Ecto neural progenitor cell (in vitro differentiated cells): Measurements from ENCODE around the gene NTRK1.

Experiments used
- DNase-seq: peaks from one replicate; pipeline ENCODE4 v3.0.0-alpha.2; 2018; ENCODE audit warnings: low spot score

The NTRK1 gene

DNA sequence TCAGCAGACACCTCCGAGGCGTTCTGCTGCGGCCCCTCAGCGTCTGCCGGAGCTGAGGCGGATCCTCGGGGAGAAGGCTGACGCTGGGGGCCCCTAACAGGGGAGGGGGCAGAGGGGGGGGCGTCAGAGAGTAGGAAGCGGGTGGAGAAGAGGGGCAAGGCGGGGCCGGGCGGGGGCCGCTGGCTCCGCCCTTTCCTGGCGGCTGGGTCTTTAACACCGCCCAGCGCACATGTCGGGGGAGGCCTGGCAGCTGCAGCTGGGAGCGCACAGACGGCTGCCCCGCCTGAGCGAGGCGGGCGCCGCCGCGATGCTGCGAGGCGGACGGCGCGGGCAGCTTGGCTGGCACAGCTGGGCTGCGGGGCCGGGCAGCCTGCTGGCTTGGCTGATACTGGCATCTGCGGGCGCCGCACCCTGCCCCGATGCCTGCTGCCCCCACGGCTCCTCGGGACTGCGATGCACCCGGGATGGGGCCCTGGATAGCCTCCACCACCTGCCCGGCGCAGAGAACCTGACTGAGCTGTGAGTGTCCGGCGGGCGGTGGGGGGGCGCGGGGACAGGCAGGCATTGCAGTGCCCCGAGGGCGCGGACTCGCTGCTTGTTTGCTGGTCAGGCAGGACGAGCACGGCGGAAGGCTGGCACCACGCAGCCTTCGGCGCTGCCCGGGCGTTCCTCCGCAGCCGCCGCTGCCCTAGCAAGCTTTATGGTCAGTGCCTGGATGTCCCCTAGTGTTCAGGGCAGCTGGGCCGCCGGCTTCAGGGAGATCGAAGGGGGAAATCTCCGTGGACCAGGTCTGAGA lies at the start of gene NTRK1:
Gene NTRK1, plus strand, starts transcription at position 238 of the 796 bp plus-strand sequence. Its CDS starts 70 bp downstream, at position 308.
- DNase-seq, result peak; percentile 71

DNA sequence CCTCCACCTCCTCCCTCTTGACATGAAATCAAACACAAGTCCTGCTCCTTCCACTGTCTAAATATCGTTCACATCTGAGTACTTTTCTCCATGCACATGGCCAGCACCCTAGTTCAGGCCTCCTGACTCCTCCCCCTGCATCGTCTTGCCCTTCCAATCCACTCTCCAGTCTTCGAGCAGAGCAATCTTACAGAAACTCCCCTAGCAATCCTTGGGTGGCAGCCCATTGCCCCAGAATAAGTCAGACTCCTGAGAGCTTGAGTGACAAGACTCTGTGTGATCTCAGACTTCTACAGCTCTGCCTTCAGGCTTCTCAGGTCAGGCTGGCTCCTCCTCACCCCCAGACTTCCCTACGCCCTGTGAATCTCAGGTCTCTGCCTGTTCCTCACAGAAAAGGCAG lies 49.5 kb upstream of the NTRK1 start:
- DNase-seq, result no peak

DNA sequence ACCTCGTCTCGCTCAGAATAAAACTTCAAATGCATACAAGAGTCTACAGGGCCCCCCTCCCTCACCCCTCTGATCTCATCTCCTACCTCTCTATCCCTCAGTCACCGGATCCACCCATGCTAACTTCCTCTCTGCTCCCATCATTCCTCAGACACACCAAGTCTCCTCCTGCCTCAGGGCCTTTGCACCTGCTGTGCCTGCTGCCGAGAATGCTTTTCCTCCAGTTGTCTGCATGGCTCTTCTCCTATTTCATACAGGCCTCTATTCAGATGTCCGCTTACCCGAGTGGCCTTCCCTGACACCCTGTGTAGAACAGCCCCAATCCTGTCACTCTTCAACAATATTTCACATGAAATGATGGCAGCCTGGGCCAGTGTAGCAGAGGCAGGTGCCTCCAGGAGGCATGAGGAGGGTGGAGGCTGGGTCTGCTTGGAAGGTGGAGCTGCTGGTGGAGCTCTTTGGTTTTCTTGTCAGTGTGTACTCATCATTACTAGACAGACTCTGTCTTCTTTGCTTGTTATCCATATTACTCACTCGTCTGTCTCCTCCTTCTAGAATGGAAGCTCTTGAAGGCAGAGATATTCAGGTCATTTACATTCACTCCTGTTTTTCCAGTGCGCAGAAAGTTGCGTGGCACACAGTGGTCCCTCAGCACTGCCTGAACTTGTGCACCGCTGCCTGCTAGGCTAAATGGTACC lies 48.2 kb upstream of the NTRK1 start:
- no peak for DNase-seq

DNA sequence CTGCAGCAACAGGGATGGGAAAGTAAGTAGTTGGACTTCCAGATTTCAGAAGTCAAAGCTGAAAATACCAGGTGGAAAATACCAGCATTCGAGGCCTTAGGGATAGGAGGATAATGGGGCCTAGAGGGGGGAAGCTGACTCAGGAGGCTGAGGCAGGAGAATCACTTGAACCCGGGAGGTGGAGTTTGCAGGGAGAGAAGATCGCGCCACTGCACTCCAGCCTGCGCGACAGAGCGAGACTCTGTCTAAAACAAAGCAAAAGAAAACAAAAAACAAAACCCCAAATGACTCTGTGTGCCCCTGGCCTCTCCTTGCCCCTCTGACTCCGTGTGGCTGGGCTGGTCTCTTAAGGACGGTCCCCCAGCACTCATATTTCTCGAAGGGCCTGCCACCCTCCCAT lies 47.4 kb upstream of the NTRK1 start:
- DNase-seq, result no peak

DNA sequence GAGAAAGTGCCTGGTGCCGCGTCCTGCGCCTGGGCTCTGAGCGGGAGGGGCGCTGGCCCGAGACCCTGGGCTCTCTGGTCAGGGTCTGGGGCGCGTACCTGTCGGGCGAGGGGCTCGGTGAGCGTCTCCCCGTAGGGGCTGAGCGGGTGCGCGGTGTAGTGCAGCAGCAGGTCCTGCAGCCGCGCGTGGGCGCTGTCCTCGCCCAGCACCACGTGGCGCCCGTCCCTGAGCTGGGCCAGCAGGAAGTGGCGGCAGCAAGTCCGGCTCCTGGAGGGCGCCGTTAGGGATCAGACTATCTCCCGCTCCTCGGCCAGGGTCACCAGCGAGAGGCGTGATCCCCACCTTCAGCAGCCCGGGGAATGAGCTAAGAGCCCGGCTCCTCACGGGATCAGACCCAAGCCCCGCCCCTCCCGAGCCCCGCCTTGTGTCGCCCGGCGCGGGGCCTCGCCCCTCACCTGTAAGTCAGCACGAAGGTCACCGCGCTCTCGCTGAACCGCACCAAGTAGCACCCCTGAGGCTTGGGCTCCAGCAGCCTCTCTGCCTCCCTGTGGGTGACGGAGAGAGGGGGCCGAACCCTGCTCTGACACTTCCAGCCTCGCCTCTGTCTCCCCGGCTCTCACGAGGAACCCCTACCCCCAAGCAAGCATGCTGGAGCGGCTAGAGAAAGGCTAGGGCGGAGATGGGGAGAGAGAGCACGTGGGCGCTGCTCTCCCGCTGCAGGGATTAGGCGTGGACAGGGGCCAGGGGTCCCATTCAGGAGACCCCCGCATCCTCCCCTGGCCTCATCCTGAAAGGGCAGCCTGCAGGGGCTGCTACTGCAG lies 46.7 kb upstream of the NTRK1 start:
- peak; percentile 79 for DNase-seq

DNA sequence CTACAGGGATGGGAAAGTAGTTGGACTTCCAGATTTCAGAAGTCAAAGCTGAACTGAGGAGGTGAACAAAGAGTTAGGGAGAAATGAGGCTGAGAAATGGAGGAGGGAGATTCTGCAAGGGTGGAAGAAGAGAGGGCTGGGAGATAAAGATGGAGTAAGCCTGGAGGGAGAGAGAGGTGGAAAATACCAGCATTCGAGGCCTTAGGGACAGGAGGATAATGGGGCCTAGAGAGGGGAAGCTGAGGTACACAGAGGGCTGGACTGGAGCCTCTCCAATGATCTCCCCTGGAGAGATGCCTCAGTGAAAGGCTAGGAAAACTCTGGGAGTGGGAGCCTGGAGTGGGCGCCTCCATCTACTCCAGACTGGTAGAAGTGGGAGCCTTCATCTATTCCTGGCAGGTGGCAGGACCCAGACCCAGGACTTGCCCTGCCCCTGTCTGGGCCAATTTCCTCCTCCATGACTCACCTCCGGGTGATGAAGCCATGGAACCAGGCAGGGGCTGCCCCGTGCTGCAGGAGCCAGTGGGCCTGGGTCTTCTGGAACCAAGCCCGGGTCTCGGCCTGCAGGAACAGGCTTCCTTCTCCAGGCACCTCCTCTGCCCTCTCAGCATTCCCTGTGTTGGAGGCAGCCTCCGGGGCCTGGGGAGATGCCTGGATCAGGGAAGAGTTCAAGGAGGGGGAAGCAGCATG lies 45.9 kb upstream of the NTRK1 start:
- no peak for DNase-seq

DNA sequence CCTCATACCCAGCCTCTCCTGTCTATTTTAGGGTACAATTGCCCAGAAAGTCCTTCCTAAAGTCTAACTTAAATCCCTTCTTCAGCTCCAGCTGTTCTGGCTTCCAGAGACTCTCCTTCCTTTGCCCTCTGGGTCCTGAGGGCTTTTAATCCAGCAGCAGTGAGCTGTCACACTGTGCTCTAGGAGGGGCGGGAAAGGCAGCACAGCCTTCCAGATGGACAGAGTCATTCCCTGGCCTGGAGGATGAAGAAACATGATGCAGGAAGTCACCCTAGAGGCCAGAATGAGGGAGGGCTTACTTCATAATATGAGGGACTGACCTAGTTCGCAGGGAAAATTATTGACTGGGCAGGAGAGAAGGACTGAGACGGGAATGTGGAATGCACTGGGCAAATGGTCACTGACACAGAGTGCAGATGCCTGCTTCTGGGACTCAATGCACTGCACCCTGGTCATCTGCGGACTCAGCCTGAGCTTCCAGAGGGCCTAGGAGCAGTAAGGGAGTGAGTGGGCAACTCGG lies 45.3 kb upstream of the NTRK1 start:
- no peak for DNase-seq

DNA sequence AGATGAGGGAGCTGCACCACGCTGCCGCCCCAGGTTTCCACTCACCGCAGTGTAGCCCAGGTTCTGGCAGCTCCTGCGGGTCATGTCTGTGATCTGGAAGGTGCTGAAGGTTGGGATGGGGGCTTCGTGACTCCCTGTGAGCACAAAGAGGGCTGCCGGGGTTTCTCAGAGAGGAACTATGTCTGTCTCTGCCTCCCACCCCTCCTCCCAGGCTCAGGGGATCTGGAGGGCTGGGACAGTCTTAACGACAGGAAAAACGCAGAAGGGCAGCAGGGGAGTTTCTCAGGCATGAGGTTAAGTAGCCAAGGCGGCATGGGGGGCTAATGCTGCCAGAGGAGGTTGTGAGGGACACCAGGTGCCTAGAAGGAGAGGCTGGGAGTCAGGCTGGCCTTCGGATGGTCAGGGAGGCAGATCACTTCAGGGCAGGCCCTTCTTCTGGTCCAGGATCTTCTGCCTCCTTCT lies 44.7 kb upstream of the NTRK1 start:
- DNase-seq, result no peak

DNA sequence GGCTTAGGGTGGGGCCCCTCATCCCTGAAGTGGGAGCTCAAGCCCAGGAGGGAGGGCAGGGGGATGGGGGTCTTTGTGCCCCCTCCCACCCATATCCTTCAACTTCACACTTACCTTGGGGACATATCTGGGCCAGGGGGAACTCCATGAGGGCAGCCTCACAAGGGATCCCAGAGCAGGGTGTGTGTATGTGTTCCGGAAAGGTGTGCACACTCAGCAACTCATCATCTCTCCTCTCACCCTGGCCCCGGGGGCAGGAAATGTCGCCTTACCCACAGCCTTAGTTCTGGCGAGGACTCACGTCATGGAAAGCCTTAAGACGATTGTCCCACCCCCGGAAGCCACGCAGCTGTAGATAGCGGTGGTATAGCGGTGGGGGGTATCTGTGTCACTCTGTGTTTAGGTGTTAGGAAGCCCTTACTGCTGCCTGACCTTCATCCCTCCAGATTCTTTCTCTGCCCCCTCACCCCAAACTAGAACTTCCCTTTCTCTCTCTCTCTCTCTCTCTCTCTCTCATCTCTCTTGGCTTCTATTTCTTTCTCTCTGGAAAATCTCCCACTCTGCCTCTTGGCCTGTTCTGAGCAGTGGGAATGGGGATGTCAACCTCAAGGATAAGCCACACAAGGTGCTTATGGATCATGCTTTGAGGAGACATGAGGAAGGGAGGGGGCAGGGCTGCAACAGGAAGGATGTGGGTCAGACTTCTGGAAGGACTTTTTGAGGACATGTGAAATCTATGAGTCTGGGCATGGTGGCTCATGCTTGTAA lies 43.9 kb upstream of the NTRK1 start, which contains the start of gene SH2D2A:
Gene SH2D2A, minus strand, starts transcription at position 288 of the 768 bp plus-strand sequence. Its CDS starts 140 bp downstream, at position 148.
- no peak for DNase-seq

DNA sequence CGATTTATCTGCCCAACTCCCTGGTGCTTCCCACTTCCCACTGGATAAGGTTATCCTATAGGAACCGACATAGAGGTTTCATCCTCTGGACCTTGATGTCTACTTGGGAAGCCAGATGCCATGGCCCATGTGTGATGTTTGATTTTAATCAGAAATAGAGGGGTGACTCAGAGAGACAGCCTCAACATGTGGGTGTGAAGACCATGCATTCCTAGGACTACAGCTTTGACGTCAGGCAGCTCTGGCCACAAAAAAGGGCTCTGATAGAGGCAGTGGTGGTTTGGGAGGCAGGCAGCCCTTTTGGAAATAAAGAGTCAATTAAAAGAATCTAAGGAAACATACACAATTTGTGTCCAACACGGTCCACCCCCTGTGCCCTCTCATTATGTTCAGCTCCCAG lies 38.9 kb upstream of the NTRK1 start:
- no peak for DNase-seq

DNA sequence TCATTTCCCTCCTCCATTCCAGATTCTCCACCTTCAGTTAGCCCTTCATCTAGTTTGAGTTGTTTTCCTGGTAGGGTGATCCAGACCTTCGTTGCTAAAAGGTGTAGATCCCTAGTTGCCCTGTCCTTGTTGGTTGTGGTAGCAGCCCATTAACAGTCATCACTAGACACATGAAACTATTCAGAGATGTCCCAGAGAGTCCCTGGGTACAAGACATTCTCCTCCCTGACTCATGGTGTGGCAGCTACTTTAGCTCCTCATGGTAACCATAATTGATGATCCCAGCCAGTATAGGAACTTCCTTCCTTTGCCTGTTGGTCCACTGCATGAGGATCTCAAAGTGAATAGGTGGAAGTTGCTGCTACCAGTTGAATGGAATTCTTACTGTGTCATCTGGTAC lies 38.0 kb upstream of the NTRK1 start:
- no peak for DNase-seq

DNA sequence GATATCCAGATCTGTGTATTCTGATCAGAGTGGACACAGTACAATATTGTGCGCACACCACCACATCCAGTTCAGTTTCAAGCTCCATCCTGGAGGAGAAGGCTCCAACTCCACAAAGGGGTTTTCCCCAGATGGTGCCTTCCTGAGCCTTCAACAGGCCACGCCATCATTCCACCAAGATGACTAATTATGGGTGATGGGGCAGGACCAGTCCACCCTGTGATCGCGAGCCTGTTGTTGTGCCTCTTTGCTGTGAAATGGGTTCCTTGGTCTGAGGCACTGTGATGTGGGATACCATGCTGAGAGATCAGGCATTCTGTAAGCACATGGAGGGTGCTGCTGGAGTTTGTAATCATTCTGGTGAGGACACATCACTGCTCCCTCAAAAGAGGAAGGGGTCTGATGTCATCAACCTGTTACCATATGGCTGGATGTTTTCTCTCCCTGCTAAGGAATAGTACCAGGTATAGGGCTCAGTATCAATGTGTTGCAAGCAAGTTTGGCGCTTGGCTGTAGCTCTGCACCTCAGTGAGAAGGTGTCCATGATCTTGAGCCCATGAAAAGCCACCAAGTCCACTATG lies 37.4 kb upstream of the NTRK1 start:
- no peak for DNase-seq

DNA sequence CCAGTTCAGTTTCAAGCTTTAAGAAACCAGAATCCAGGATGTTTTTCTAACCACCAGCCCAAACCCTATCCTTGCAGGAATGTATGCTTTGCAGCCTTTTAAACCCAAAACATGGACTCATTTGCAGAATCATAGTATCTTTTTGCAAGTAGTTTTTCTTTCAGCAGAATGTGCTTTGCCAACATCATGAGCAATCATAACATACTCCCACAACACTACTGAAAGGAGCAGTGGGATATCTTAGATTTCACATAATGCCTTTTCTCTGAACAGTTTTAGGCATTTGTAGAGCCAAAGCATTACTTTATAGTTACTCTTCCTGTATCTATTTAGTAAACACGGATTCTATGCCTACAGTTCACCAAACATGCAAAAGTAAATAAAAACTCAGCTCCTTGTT lies 34.0 kb upstream of the NTRK1 start:
- no peak for DNase-seq

DNA sequence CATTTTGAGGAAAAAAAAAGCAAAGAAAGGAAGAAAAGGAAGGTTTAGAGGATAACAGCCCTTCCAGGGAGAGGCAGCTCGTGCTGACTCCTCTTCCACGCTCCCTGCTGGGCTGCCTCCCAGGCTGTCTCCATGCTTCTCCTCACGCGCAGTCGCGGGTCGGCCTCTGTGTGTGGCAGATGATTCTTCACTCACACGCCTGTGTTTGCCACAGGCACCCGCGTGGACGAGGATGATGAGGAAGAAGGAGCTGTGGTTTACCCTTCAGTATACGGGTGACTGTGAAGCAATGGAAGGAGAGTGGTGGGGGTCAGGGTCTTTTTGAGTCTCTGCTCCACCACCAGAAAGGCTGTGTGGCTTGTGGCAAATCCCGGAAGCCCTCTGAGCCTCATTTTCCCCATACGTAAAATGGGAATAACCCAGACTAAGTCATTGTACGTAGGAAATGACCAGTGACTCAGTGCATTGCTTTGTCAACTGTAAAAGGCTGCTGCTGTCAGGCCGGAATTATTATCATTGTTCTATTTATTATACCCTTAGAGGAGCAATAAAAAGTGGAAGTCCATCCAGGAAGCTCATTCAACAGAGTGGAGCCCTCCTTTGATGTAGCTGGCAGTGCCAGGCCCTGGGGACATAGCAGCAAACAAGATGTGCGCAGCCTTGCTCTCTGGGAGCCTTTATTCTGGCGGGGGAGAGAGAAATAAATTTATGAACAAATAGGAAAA lies 32.1 kb upstream of the NTRK1 start:
- DNase-seq, result no peak

DNA sequence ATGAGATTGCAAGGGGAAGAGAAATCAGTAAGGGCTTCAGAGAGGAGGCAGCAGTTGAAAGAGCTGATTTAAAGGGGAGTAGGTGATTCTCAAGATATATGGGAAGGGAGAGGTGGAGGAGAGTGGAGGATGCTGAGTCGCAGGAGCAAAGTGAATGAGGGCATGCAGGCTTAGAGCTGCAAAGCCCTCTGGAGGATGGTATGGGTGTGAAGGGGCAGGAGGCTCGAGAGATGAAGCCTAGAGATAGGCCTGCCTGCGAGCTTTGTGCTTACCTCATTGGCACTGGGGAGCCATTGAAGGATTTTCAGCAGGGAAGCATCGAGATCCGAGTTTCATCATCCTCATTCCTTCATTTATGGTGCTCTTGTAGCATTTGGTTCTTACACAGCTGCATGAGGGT lies 28.2 kb upstream of the NTRK1 start:
- DNase-seq, result no peak

DNA sequence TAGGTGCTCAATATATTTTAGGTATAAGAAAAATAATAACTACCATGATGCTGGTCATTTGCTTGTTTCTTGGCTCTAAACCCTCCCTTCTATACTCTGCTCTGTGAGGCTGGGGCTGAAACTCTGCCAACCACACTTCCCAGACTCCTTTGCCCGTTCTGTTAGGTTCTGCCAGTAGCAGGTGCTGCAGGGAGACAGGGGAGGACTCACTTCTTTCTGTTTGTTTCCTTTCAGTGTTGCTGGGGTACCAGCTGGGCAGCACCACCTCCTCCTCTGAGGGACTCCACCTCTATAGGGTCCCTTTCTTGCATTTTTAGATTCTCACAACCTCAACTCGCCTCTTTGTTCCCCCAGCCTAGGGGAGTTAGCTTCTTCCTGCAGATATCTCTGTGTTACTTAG lies 27.1 kb upstream of the NTRK1 start:
- DNase-seq, result no peak

DNA sequence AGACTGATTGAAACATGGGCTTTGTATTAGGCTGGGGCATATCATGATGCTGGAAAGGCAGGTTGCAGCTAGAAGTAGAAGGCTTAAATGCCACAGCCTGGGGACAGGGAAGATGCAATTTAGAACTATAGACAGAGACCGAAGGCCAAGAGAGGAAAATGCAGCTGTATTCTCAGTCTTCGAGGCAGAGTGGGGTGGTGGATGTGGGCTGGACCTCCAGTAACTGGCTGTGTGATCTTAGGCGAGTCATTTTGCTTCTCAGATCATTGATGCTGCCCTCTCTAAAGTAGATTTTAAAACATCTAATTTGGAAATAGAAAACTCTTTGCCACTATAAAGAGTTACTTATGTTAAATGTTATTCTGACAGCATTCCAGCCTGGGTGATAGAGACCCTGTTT lies 26.3 kb upstream of the NTRK1 start:
- no peak for DNase-seq

DNA sequence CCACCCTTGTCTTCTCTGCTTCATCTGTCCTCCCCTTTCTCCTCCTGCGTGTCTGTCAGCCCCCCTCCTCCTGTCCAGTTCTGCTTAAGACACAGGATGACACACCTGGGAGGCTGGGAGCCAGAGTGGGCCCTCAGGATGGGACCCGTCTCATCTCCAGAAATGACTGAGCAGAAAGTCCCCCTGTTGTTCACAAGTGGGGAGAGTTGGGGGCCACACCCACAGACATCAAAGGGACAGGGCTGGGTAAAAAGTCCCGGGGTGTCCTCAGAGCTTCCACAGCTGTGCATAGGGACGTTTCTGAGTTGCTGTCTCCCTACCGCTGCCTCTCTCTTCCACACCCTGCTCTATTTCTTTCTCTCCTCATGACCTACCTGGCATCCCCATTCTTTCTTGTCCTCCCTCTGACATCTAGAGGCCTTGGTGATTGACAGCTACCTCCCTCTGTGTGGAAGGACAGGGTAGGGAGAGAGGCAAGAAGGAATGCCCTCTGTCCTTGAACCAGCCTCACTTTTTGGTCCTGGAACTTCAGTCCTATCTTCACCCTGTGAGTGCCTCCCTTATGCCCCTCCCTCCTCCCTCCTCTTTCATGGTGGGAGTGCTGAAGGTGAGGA lies 24.5 kb upstream of the NTRK1 start:
- no peak for DNase-seq

DNA sequence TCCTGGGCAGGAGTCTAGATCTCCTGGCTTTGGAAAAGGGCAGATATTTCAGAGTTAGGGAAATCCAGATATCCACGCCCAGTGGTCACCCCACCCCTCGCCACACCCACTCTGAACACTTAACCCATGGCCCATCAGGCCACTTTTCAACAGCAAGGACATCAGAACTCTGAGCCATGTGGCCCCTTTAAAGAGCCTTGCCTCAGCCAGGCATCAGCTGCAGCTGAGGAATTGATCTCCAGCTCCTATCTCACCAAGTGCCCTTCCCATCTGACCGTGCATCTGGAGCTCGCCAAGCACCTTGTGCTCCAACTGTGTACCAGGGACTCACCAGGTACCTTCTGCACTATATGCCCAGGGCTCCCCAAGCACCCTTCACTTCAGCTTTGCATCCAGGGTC lies 23.8 kb upstream of the NTRK1 start:
- DNase-seq, result no peak
